AG09319 (cell line): ENCODE results near the gene GALNT17.
"Not testable (repeated sequence)": the region's sequence is repeated elsewhere in the genome, so short reads cannot be mapped to it uniquely, and the experiment has no call there.

Source experiments
- DNase-seq: peaks from one replicate; pipeline ENCODE4 v3.0.0-alpha.2; 2010; ENCODE audit warnings: low read depth; ENCODE audit errors: extremely low read depth
- TF ChIP-seq, protein P1 (sequence below): IDR thresholded peaks from 2 replicates; pipeline ENCODE4 v1.5.1; 2011; ENCODE audit warnings: low read depth, mild to moderate bottlenecking, inconsistent platforms, low read length, moderate library complexity

The GALNT17 gene

DNA sequence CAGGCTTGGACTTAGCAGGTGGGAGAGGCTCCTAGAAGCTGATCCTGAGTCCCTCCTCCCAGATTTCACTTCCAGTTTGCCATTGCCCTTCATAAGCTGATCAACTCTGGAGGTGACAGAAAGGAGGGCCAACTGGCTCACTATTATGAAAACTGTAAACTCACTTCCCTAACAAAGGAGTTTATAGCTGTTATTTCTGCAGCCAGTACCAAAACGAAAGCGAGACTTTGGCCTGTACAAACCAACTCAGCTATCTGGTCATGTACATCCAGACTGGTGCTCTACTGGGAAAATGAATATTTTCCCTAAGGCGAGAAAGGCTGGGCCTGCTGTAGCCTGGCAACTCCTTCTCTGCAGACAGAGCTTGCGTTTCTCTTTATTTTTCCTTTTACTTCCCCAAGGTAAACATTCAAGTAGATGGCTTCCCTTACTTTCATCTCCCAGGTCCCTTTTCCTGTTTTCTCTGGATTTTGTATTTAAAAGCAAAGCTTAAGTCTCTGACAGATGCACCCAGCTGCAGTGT lies 54.7 kb downstream of the GALNT17 start:
- TF ChIP-seq, protein P1, sequence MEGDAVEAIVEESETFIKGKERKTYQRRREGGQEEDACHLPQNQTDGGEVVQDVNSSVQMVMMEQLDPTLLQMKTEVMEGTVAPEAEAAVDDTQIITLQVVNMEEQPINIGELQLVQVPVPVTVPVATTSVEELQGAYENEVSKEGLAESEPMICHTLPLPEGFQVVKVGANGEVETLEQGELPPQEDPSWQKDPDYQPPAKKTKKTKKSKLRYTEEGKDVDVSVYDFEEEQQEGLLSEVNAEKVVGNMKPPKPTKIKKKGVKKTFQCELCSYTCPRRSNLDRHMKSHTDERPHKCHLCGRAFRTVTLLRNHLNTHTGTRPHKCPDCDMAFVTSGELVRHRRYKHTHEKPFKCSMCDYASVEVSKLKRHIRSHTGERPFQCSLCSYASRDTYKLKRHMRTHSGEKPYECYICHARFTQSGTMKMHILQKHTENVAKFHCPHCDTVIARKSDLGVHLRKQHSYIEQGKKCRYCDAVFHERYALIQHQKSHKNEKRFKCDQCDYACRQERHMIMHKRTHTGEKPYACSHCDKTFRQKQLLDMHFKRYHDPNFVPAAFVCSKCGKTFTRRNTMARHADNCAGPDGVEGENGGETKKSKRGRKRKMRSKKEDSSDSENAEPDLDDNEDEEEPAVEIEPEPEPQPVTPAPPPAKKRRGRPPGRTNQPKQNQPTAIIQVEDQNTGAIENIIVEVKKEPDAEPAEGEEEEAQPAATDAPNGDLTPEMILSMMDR = no peak
- no peak for DNase-seq

DNA sequence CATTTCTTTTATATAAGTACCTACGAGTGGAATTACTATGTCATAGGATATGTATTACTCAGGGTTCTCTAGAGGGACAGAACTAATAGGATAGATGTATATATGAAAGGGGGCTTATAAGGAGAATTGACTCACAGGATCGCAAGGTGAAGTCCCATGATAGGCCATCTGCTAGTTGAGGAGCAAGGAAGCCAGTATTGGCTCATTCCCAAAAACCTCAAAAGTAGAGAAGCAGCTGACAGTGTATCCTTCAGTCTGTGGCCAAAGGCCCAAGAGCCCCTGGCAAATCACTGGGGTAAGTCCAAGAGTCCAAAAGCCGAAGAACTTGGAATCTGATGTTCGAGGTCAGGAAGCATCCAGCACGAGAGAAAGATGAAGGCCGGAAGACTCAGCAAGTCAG lies 59.8 kb downstream of the GALNT17 start:
- DNase-seq = no peak
- TF ChIP-seq, protein P1 = no peak

DNA sequence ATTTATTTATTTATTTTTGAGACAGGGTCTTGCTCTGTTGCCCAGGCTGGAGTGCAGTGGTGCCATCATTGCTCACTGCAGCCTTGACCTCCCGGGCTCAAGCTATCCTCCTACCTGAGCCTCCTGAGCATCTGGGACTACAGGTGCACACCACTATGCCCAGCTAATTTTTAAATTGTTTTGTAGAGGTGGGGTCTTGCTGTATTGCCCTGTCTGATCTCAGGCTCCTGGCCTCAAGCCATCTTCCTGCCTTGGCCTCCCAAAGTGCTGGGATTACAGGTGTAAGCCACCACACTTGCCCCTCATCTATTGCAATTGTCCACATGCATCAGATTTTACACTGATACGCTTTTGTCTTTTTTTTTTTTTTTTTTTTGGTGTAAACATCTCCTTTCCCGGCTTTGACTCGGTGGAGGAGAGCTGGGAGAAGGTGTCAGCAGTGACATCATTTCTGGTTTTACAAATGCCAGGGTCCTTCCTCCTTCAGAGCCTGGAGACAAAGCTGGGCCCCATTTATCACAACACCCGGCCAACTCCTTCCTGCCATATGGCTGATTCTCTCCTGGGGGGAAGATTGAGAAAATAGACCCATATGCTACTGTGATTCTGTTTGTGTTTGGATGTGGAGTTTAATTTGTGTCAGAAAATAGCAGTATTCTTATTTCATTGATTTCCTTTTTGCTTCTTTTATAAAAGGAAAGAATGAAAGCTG lies 61.3 kb downstream of the GALNT17 start:
- TF ChIP-seq, protein P1 = no peak
- DNase-seq = no peak

DNA sequence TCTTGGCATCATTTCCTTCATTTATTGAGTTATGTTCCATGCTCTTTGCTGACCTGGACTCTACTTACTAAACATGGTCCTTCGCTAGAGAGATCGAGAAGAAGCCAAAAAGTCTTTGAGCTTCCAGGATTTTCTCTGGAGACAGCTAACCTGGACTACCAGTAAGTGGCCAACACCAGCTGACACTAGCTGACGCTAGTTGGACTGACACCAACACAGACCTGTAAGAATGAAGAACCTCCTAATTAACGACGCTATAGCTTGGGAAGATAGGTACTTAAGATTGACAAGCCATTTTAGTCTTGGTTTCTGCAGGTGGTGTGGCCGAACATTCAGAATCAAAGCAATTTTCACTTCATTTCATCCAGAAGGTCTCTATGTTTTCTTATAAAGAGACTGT lies 66.4 kb downstream of the GALNT17 start:
- no peak for DNase-seq
- TF ChIP-seq, protein P1 = no peak

DNA sequence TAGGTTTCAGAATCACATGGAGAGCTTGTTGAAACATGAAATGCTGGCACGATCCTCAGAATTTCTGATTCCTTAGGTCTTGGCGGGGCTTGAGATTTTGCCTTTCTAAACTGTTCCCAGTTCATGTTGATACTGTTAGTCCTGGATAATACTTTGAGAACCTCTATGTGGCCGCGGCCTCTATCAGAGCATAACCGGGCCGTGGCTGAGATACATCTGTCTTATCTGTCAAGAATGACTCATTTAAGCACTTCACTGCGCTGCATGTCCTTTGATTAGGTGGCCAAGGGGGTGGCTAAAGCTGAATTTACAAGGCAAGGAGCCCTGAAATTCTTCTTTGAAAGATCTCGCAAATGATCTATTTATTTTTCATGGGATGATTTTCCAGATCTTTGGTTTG lies 66.9 kb downstream of the GALNT17 start:
- TF ChIP-seq, protein P1 = no peak
- no peak for DNase-seq

DNA sequence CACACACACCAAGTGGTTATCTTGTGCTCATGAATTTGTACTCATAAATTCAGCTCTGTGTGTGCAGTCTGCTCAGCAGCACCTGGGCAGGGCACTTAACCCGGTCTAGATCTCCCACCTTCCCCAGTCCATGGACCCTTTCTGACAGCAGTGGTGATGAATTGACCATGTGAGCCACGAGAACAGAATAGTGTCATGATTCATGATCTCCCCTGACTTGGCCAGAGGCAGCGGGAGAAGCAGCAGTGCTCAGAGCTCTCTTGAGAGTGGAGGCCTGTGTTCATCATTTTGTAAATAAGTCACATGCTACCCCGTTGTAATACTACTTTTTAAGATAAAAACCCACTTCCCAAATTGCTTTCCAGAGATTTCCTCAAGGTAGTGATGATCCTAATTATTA lies 74.2 kb downstream of the GALNT17 start:
- TF ChIP-seq, protein P1 = no peak
- DNase-seq = no peak

DNA sequence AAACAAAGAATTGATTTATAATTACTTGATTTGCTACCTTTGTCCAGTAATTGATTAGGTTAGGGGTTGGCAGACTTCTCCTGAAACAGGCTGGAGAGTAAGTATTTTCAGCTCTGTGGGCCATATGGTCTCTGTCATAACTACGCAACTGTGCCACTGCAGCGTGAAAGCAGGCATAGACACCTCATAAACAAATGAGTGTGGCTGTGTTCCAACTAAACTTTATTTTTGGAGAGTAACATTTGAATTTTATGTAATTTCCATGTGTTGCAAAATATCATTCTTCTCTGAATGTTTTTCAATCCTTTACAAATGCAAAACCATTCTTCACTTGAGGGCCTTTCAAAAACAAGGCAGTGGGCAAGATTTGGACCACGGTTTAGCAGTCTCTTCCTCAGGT lies 76.9 kb downstream of the GALNT17 start:
- TF ChIP-seq, protein P1 = no peak

DNA sequence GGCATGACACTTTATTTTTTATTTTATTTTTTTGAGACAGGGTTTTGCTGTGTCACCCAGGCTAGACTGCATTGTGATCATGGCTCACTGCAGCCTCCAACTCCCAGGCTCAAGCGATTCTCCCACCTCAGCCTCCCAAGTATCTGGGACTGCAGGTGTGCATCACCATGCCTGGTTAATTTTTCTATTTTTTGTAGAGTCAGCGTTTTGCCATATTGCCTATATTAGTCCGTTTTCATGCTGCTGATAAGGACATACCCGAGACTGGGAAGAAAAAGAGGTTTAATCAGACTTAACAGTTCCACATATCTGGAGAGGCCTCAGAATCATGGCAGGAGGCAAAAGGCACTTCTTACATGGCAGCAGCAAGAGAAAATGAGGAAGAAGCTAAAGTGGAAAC lies 77.5 kb downstream of the GALNT17 start:
- DNase-seq = not testable (repeated sequence)

More for the DNA sequence above, 76.9 kb downstream of the GALNT17 start:
- DNase-seq = no peak
